GM21737 (cell line): Measurements from ENCODE around the gene MCHR2.

Experiments used
- ATAC-seq: cut with Tn5 transposase; IDR thresholded peaks from one replicate; pipeline ENCODE4 v1.9.1; 2021; ENCODE audit warnings: mild to moderate bottlenecking, moderate library complexity; ENCODE audit not compliant: unreplicated experiment

The MCHR2 gene

GRCh38 chr6:99905209-99906106, 88.6 kb downstream of the MCHR2 start:
- peak; percentile 98 for ATAC-seq

- no peak for ATAC-seq
These were observed 92.2 kb downstream of the MCHR2 start for GRCh38 chr6:99901596-99902384.

GRCh38 chr6:99894815-99895214, 99.2 kb downstream of the MCHR2 start:
- no peak for ATAC-seq

- no peak for ATAC-seq
These were observed 107.0 kb downstream of the MCHR2 start for GRCh38 chr6:99887066-99887465.

- ATAC-seq = no peak
These were observed 109.0 kb downstream of the MCHR2 start for GRCh38 chr6:99885051-99885450.

- ATAC-seq = no peak
These were observed 111.8 kb downstream of the MCHR2 start for GRCh38 chr6:99882128-99882702.

- ATAC-seq = no peak
These were observed 114.6 kb downstream of the MCHR2 start for GRCh38 chr6:99879431-99879830.

GRCh38 chr6:99875068-99875467, 119.0 kb downstream of the MCHR2 start:
- no peak for ATAC-seq

- ATAC-seq = no peak
These were observed 120.9 kb downstream of the MCHR2 start for GRCh38 chr6:99873084-99873483.

GRCh38 chr6:99871641-99872040, 122.4 kb downstream of the MCHR2 start:
- ATAC-seq = no peak
